Large intestine (tissue), 3 donors: ENCODE data around the gene NBEAL2. TPM values are rescaled to one million over a fixed set of nuclear protein-coding genes. Genes with fewer than 3 reads are reported as not detected.
A peak's percentile ranks its signal among the peaks of the same experiment; 100 is the strongest.
"Not testable (repeated sequence)": the region's sequence is repeated elsewhere in the genome, so short reads cannot be mapped to it uniquely, and the experiment has no call there.

Source experiments
- DNase-seq, 2 donors: peaks; one replicate each; pipeline versions ENCODE4 v3.0.0 to v3.0.0-alpha.2; 2013
- H3K27ac ChIP-seq: one replicate; pipeline ENCODE4 v1.5.1; 2013; ENCODE audit warnings: low read length
- H3K27me3 ChIP-seq: 2 replicates; pipeline ENCODE4 v1.6.1; 2013; ENCODE audit warnings: low read length; ENCODE audit not compliant: control insufficient read depth, insufficient read depth
- H3K36me3 ChIP-seq: 2 replicates; pipeline ENCODE4 v1.6.1; 2013; ENCODE audit warnings: low read length; ENCODE audit not compliant: control insufficient read depth, insufficient read depth
- H3K4me1 ChIP-seq: one replicate; pipeline ENCODE4 v1.6.1; 2013; ENCODE audit warnings: low read length; ENCODE audit not compliant: control insufficient read depth, insufficient read depth
- H3K4me3 ChIP-seq: one replicate; pipeline ENCODE4 v1.5.1; 2013; ENCODE audit warnings: low read length
- H3K9me3 ChIP-seq: one replicate; pipeline ENCODE4 v1.6.1; 2013; ENCODE audit warnings: mild to moderate bottlenecking, low read depth, low read length, moderate library complexity; ENCODE audit not compliant: control insufficient read depth
- WGBS: methylation state at CpG from one replicate; pipeline ENCODE4 v1.1.5; 2013; ENCODE audit warnings: low lambda C conversion rate; ENCODE audit not compliant: insufficient coverage; 5-methylcytosine and 5-hydroxymethylcytosine counted together
- polyA plus RNA-seq: library from polyadenylated mRNA; unstranded; fragments of 120-200 nt; gene quantifications from one replicate; pipeline ENCODE4 v1.2.1, GENCODE V29; 2013

The NBEAL2 gene
- polyA plus RNA-seq, 1 donor: 40.8 TPM

- H3K4me1 ChIP-seq: peaks cover 45% of the 10 kb centered on the region
- no peak overlapping the region for H3K4me3 ChIP-seq
- H3K27ac ChIP-seq: no peak overlapping the region
- peaks cover 6% of the 10 kb centered on the region for H3K36me3 ChIP-seq
- WGBS: 100% methylated on average over 1 of the region's 1 CpG
- H3K27me3 ChIP-seq: no peaks in the 10 kb centered on the region
- peaks cover 4% of the 10 kb centered on the region for H3K9me3 ChIP-seq
- DNase-seq: no peak
These were observed 16.5 kb upstream of the NBEAL2 start for GRCh38 chr3:46962990-46963389.

- H3K27ac ChIP-seq, H3K27me3 ChIP-seq, H3K9me3 ChIP-seq, H3K36me3 ChIP-seq, DNase-seq, H3K4me3 ChIP-seq: not testable (repeated sequence)
- WGBS: 50% methylated on average over 2 of the region's 36 CpGs
- H3K4me1 ChIP-seq: peaks cover 43% of the 10 kb centered on the region
These were observed 15.4 kb upstream of the NBEAL2 start for GRCh38 chr3:46964038-46964590.

- Histone ChIP-seq H3K4me3 (no peak overlapping the region), H3K27me3 (no peaks in the 10 kb centered on the region), H3K27ac (no peak overlapping the region), H3K9me3 (peaks cover 4% of the 10 kb centered on the region), H3K36me3 (peaks cover 14% of the 10 kb centered on the region), H3K4me1 (peaks cover 43% of the 10 kb centered on the region)
- no CpG with 5 or more reads among the region's 6 CpGs for WGBS
- DNase-seq: no peak
These were observed 14.3 kb upstream of the NBEAL2 start for GRCh38 chr3:46965151-46965550.

GRCh38 chr3:46966811-46967210 is 12.7 kb upstream of the NBEAL2 start:
- WGBS: no CpG with 5 or more reads among the region's 5 CpGs
- Histone ChIP-seq H3K27ac (no peak overlapping the region), H3K4me3 (no peak overlapping the region), H3K36me3 (peaks cover 22% of the 10 kb centered on the region), H3K4me1 (peaks cover 48% of the 10 kb centered on the region), H3K9me3 (peaks cover 4% of the 10 kb centered on the region), H3K27me3 (no peaks in the 10 kb centered on the region)
- DNase-seq: no peak

- Histone ChIP-seq H3K4me3 (no peak overlapping the region), H3K9me3 (no peaks in the 10 kb centered on the region), H3K27me3 (no peaks in the 10 kb centered on the region), H3K27ac (no peak overlapping the region), H3K36me3 (peaks cover 17% of the 10 kb centered on the region), H3K4me1 (peaks cover 49% of the 10 kb centered on the region)
- DNase-seq: peak in 1 of 2 donors; percentile 61
- WGBS: no CpG with 5 or more reads among the region's 9 CpGs
These were observed 10.6 kb upstream of the NBEAL2 start for GRCh38 chr3:46968783-46969428.

- Histone ChIP-seq H3K4me1 (peaks cover 56% of the 10 kb centered on the region), H3K36me3 (peaks cover 17% of the 10 kb centered on the region), H3K27me3 (no peaks in the 10 kb centered on the region), H3K9me3 (no peaks in the 10 kb centered on the region), H3K27ac (peak overlapping the region; percentile 30), H3K4me3 (no peak overlapping the region)
- WGBS: no CpG with 5 or more reads among the region's 3 CpGs
- peak in 1 of 2 donors; percentile 59 for DNase-seq
These were observed 8.9 kb upstream of the NBEAL2 start for GRCh38 chr3:46970391-46971091.

- H3K9me3 ChIP-seq: no peaks in the 10 kb centered on the region
- no CpG with 5 or more reads among the region's 6 CpGs for WGBS
- H3K4me3 ChIP-seq: no peak overlapping the region
- peaks cover 17% of the 10 kb centered on the region for H3K36me3 ChIP-seq
- no peak for DNase-seq
- H3K4me1 ChIP-seq: peaks cover 52% of the 10 kb centered on the region
- peak overlapping the region; percentile 12 for H3K27ac ChIP-seq
- no peaks in the 10 kb centered on the region for H3K27me3 ChIP-seq
These were observed 8.3 kb upstream of the NBEAL2 start for GRCh38 chr3:46971151-46971550.

GRCh38 chr3:46971742-46972141 is 7.7 kb upstream of the NBEAL2 start:
- Histone ChIP-seq H3K36me3 (peaks cover 17% of the 10 kb centered on the region), H3K27ac (no peak overlapping the region), H3K9me3 (no peaks in the 10 kb centered on the region), H3K27me3 (no peaks in the 10 kb centered on the region), H3K4me3 (no peak overlapping the region), H3K4me1 (peaks cover 49% of the 10 kb centered on the region)
- no CpG with 5 or more reads among the region's 1 CpG for WGBS
- DNase-seq: no peak

GRCh38 chr3:46972396-46972795 is 7.1 kb upstream of the NBEAL2 start:
- Histone ChIP-seq H3K4me3 (no peak overlapping the region), H3K27me3 (no peaks in the 10 kb centered on the region), H3K27ac (no peak overlapping the region), H3K9me3 (no peaks in the 10 kb centered on the region), H3K4me1 (peaks cover 53% of the 10 kb centered on the region), H3K36me3 (peaks cover 17% of the 10 kb centered on the region)
- DNase-seq: no peak
- WGBS: no CpG with 5 or more reads among the region's 2 CpGs

- Histone ChIP-seq H3K4me3 (no peak overlapping the region), H3K9me3 (no peaks in the 10 kb centered on the region), H3K27ac (peak overlapping the region; percentile 70), H3K36me3 (peaks cover 9% of the 10 kb centered on the region), H3K27me3 (no peaks in the 10 kb centered on the region), H3K4me1 (peaks cover 55% of the 10 kb centered on the region)
- peak; percentile 51 to 72 for DNase-seq
- 57% methylated on average over 2 of the region's 9 CpGs for WGBS
These were observed 4.9 kb upstream of the NBEAL2 start for GRCh38 chr3:46974421-46975171.
